ENCODE results near the gene MRPS17.
"Not testable (repeated sequence)": the region's sequence is repeated elsewhere in the genome, so short reads cannot be mapped to it uniquely, and the experiment has no call there.

Gene MRPS17

GRCh38 chr7:55952352-55952671, 635 bp downstream of the MRPS17 start:
- Histone ChIP-seq H2AFZ (ENCODE audit: low read length) (peak overlapping the region; percentile 96), H4K8ac (ENCODE audit: low read depth, low read length) (peak overlapping the region; percentile 82), H3K4me3 (ENCODE audit: low read length in 2 of 2) (peak overlapping the region; percentile 91 to 96), H3K79me1 (ENCODE audit: low read depth, low read length) (peaks cover 10% of the 10 kb centered on the region), H3K36me3 (replicated peaks in 1 of 2; ENCODE audit: control insufficient read depth in 2 of 2, insufficient read depth in 2 of 2, low read length in 2 of 2) (peaks cover 9 to 34% of the 10 kb centered on the region in 2 donors), H3K14ac (ENCODE audit: low read length) (peak overlapping the region; percentile 71), H3K9ac (ENCODE audit: low read depth, low read length, poor library complexity) (peak overlapping the region; percentile 98), H3K4me2 (ENCODE audit: insufficient read depth, low read length, poor library complexity, severe bottlenecking) (peak overlapping the region; percentile 94), H2AK5ac (ENCODE audit: low read depth, low read length) (peak overlapping the region; percentile 70)
- H4K91ac ChIP-seq (ENCODE audit: low read depth, low read length, poor library complexity); H2BK120ac ChIP-seq (ENCODE audit: low read depth, low read length); H3K18ac ChIP-seq (ENCODE audit: low read length); H3K4ac ChIP-seq (ENCODE audit: low read length); H3K4me1 ChIP-seq (ENCODE audit: control insufficient read depth in 2 of 2, insufficient read depth in 1 of 2, low read depth in 1 of 2, low read length in 2 of 2); H2BK5ac ChIP-seq (ENCODE audit: low read length); DNase-seq (ENCODE audit: low spot score); H3K27ac ChIP-seq (replicated peaks; ENCODE audit: low read length); H2BK15ac ChIP-seq (ENCODE audit: low read length); H2BK12ac ChIP-seq (ENCODE audit: low read length); H3K27me3 ChIP-seq (ENCODE audit: control insufficient read depth in 3 of 3, insufficient read depth in 3 of 3, low read depth in 1 of 3, low read length in 3 of 3); H3K9me3 ChIP-seq (replicated peaks in 1 of 2; ENCODE audit: control insufficient read depth in 2 of 2, insufficient read depth in 1 of 2, low read depth in 1 of 2, low read length in 2 of 2); H3K23ac ChIP-seq (ENCODE audit: low read depth, low read length, poor library complexity): not testable (repeated sequence)
- no CpG with 5 or more reads among the region's 19 CpGs for WGBS, 2 donors (ENCODE audit: extremely low coverage in 2 of 2, insufficient read length in 2 of 2, insufficient replicate concordance in 1 of 2)

DNA sequence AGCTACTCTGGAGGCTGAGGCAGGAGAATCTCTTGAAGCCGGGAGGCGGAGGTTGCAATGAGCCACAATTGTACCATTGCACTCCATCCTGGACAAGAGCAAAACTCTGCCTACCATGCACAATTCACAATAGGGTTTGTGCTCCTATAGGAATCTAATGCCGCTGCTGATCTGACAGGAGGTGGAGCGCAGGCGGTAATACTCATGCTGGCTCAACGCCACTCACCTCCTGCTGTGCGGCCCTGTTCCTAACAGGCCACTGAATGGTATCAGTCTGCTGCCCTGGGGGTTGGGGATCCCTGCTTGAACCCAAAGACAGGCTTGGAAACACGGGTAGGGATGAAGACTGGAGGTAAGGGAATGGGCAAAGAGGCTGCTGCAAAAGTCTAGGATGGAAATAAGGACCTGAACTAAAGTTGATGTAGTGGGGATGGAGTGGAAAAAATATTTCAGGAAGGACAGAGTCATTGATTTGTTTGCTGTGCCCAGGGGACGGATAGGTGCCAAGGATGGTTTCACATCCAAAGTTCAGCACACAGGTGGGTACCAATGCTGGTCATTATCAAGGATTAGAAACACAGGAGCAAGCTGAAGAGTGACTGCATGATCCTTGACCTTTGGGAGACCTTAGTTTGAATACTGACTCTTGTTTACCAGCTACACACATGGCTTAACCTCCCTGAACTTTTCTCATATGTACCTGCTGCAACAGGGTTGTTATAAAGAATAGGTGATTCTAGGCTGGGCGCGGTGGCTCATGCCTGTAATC, 2.2 kb downstream of the MRPS17 start:
- no peaks in the 10 kb centered on the region for H3K27me3 ChIP-seq (ENCODE audit: control insufficient read depth in 3 of 3, insufficient read depth in 3 of 3, low read depth in 1 of 3, low read length in 3 of 3)
- H3K4me1 ChIP-seq (ENCODE audit: control insufficient read depth in 2 of 2, insufficient read depth in 1 of 2, low read depth in 1 of 2, low read length in 2 of 2) = no peaks in the 10 kb centered on the region
- H3K23ac ChIP-seq (ENCODE audit: low read depth, low read length, poor library complexity) = no peak overlapping the region
- no peak overlapping the region for H4K8ac ChIP-seq (ENCODE audit: low read depth, low read length)
- H3K4me2 ChIP-seq (ENCODE audit: insufficient read depth, low read length, poor library complexity, severe bottlenecking) = no peak overlapping the region
- H2BK15ac ChIP-seq (ENCODE audit: low read length) = no peak overlapping the region
- H3K18ac ChIP-seq (ENCODE audit: low read length) = no peak overlapping the region
- no peak overlapping the region for H2BK12ac ChIP-seq (ENCODE audit: low read length)
- no peaks in the 10 kb centered on the region for H3K9me3 ChIP-seq (replicated peaks in 1 of 2; ENCODE audit: control insufficient read depth in 2 of 2, insufficient read depth in 1 of 2, low read depth in 1 of 2, low read length in 2 of 2)
- no peak overlapping the region for H3K4me3 ChIP-seq (ENCODE audit: low read length in 2 of 2)
- no peak overlapping the region for H3K9ac ChIP-seq (ENCODE audit: low read depth, low read length, poor library complexity)
- H2BK120ac ChIP-seq (ENCODE audit: low read depth, low read length) = no peak overlapping the region
- WGBS, 2 donors (ENCODE audit: extremely low coverage in 2 of 2, insufficient read length in 2 of 2, insufficient replicate concordance in 1 of 2) = no CpG with 5 or more reads among the region's 11 CpGs
- no peak overlapping the region for H3K4ac ChIP-seq (ENCODE audit: low read length)
- DNase-seq (ENCODE audit: low spot score) = no peak
- H2AFZ ChIP-seq (ENCODE audit: low read length) = no peak overlapping the region
- H3K79me1 ChIP-seq (ENCODE audit: low read depth, low read length) = peaks cover 10% of the 10 kb centered on the region
- no peak overlapping the region for H3K14ac ChIP-seq (ENCODE audit: low read length)
- H2BK5ac ChIP-seq (ENCODE audit: low read length) = no peak overlapping the region
- peaks cover 10 to 36% of the 10 kb centered on the region in 2 donors for H3K36me3 ChIP-seq (replicated peaks in 1 of 2; ENCODE audit: control insufficient read depth in 2 of 2, insufficient read depth in 2 of 2, low read length in 2 of 2)
- no peak overlapping the region for H4K91ac ChIP-seq (ENCODE audit: low read depth, low read length, poor library complexity)
- H2AK5ac ChIP-seq (ENCODE audit: low read depth, low read length) = no peak overlapping the region
- H3K27ac ChIP-seq (replicated peaks; ENCODE audit: low read length) = no peak overlapping the region

- H3K27me3 ChIP-seq (ENCODE audit: control insufficient read depth in 3 of 3, insufficient read depth in 3 of 3, low read depth in 1 of 3, low read length in 3 of 3) = no peaks in the 10 kb centered on the region
- no peak overlapping the region for H3K4ac ChIP-seq (ENCODE audit: low read length)
- no peak overlapping the region for H3K18ac ChIP-seq (ENCODE audit: low read length)
- no peak overlapping the region for H3K14ac ChIP-seq (ENCODE audit: low read length)
- no peak overlapping the region for H2BK5ac ChIP-seq (ENCODE audit: low read length)
- no peak overlapping the region for H2BK15ac ChIP-seq (ENCODE audit: low read length)
- no peak overlapping the region for H2AFZ ChIP-seq (ENCODE audit: low read length)
- no peak overlapping the region for H4K91ac ChIP-seq (ENCODE audit: low read depth, low read length, poor library complexity)
- no peaks in the 10 kb centered on the region for H3K9me3 ChIP-seq (replicated peaks in 1 of 2; ENCODE audit: control insufficient read depth in 2 of 2, insufficient read depth in 1 of 2, low read depth in 1 of 2, low read length in 2 of 2)
- no peak overlapping the region for H2BK12ac ChIP-seq (ENCODE audit: low read length)
- DNase-seq (ENCODE audit: low spot score) = no peak
- peaks cover 6% of the 10 kb centered on the region for H3K79me1 ChIP-seq (ENCODE audit: low read depth, low read length)
- H3K36me3 ChIP-seq (replicated peaks in 1 of 2; ENCODE audit: control insufficient read depth in 2 of 2, insufficient read depth in 2 of 2, low read length in 2 of 2) = peaks cover 10 to 36% of the 10 kb centered on the region in 2 donors
- no peaks in the 10 kb centered on the region for H3K4me1 ChIP-seq (ENCODE audit: control insufficient read depth in 2 of 2, insufficient read depth in 1 of 2, low read depth in 1 of 2, low read length in 2 of 2)
- no peak overlapping the region for H3K4me3 ChIP-seq (ENCODE audit: low read length in 2 of 2)
- peak overlapping the region; percentile 15 for H3K9ac ChIP-seq (ENCODE audit: low read depth, low read length, poor library complexity)
- no peak overlapping the region for H3K4me2 ChIP-seq (ENCODE audit: insufficient read depth, low read length, poor library complexity, severe bottlenecking)
- WGBS, 2 donors (ENCODE audit: extremely low coverage in 2 of 2, insufficient read length in 2 of 2, insufficient replicate concordance in 1 of 2) = no CpG with 5 or more reads among the region's 4 CpGs
- no peak overlapping the region for H2AK5ac ChIP-seq (ENCODE audit: low read depth, low read length)
- no peak overlapping the region for H3K23ac ChIP-seq (ENCODE audit: low read depth, low read length, poor library complexity)
- H2BK120ac ChIP-seq (ENCODE audit: low read depth, low read length) = no peak overlapping the region
- H4K8ac ChIP-seq (ENCODE audit: low read depth, low read length) = no peak overlapping the region
- no peak overlapping the region for H3K27ac ChIP-seq (replicated peaks; ENCODE audit: low read length)
Measured at GRCh38 chr7:55957190-55957589, 5.5 kb downstream of the MRPS17 start.

DNA sequence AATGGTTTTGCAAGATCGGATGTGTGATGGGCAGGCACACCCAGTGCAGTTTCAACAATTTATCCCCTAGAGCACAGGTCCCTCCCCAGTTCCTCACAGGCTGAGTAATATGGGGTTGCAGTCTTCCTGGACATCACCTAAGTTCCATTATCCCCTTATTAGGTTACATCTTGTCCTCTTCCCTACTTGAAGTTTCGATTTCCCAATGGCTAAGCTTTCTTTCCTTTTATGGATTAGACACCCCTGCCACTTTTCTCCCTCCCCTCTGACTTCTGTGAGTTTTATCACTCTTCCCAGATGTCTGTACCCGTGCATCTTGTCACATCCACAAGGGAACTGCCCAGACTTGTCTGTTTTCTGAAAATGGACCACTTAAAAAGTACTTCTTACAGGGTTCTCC, 10.3 kb downstream of the MRPS17 start:
- Histone ChIP-seq H3K9ac (ENCODE audit: low read depth, low read length, poor library complexity) (no peak overlapping the region), H3K14ac (ENCODE audit: low read length) (no peak overlapping the region), H3K27ac (replicated peaks; ENCODE audit: low read length) (no peak overlapping the region), H3K18ac (ENCODE audit: low read length) (no peak overlapping the region), H3K4me1 (ENCODE audit: control insufficient read depth in 2 of 2, insufficient read depth in 1 of 2, low read depth in 1 of 2, low read length in 2 of 2) (no peaks in the 10 kb centered on the region), H3K4me3 (ENCODE audit: low read length in 2 of 2) (no peak overlapping the region), H3K9me3 (replicated peaks in 1 of 2; ENCODE audit: control insufficient read depth in 2 of 2, insufficient read depth in 1 of 2, low read depth in 1 of 2, low read length in 2 of 2) (peaks cover 0 to 10% of the 10 kb centered on the region in 2 donors), H2AK5ac (ENCODE audit: low read depth, low read length) (no peak overlapping the region), H3K23ac (ENCODE audit: low read depth, low read length, poor library complexity) (no peak overlapping the region), H4K8ac (ENCODE audit: low read depth, low read length) (no peak overlapping the region), H2AFZ (ENCODE audit: low read length) (no peak overlapping the region), H2BK12ac (ENCODE audit: low read length) (no peak overlapping the region), H3K4ac (ENCODE audit: low read length) (no peak overlapping the region), H3K79me1 (ENCODE audit: low read depth, low read length) (peaks cover 4% of the 10 kb centered on the region), H2BK5ac (ENCODE audit: low read length) (no peak overlapping the region), H2BK120ac (ENCODE audit: low read depth, low read length) (no peak overlapping the region), H3K4me2 (ENCODE audit: insufficient read depth, low read length, poor library complexity, severe bottlenecking) (no peak overlapping the region), H3K36me3 (replicated peaks in 1 of 2; ENCODE audit: control insufficient read depth in 2 of 2, insufficient read depth in 2 of 2, low read length in 2 of 2) (peaks cover 2 to 17% of the 10 kb centered on the region in 2 donors), H4K91ac (ENCODE audit: low read depth, low read length, poor library complexity) (no peak overlapping the region), H3K27me3 (ENCODE audit: control insufficient read depth in 3 of 3, insufficient read depth in 3 of 3, low read depth in 1 of 3, low read length in 3 of 3) (peaks cover 0 to 9% (median 0%) of the 10 kb centered on the region in 3 experiments), H2BK15ac (ENCODE audit: low read length) (no peak overlapping the region)
- no CpG with 5 or more reads among the region's 3 CpGs for WGBS, 2 donors (ENCODE audit: extremely low coverage in 2 of 2, insufficient read length in 2 of 2, insufficient replicate concordance in 1 of 2)
- DNase-seq (ENCODE audit: low spot score) = no peak
